ENCODE measurements around the gene LRRC15.

LRRC15 gene

DNA sequence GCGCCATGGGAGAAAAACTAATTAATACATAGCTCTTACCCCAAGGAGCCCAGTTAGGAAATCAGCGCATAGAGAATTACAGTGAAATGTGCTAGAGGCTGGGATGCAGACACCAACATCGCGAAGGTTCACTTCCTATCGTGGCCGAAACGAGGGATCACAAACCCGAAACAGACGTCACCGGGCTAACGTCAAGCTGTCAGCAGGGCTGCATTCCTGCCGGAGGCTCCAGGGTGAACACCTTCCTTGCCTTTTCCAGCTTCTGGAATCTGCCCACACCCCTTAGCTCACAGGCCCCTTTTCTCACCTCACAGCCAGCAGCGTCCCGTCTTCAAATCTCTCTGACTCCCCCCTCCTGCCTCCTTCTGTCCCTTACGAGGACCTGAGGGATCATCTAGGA, 16.5 kb upstream of the LRRC15 start:
- Histone ChIP-seq H3K9me3 (ENCODE audit: insufficient read depth, low read length) (0 out of 2 replicates have a peak, but pooled peaks cover 3% of the 10 kb centered on the region), H3K27me3 (ENCODE audit: low read length) (no peaks in the 10 kb centered on the region), H3K9me2 (replicated peaks; ENCODE audit: insufficient read depth, low read length) (no peaks in the 10 kb centered on the region), H4K20me1 (ENCODE audit: low read depth, low read length) (no peaks in the 10 kb centered on the region), H3K79me2 (ENCODE audit: insufficient read depth, low read length) (no peaks in the 10 kb centered on the region), H3K4me2 (ENCODE audit: low read depth, low read length, poor library complexity, severe bottlenecking) (no peak overlapping the region), H3K36me3 (ENCODE audit: low read length) (no peaks in the 10 kb centered on the region), H3K9ac (ENCODE audit: low read length) (no peak overlapping the region), H2AFZ (ENCODE audit: low read depth, low read length, severe bottlenecking) (no peak overlapping the region), H3F3A (ENCODE audit: insufficient read depth) (no peaks in the 10 kb centered on the region), H3K27ac (ENCODE audit: low read depth, low read length) (no peak overlapping the region), H3K4me3 (ENCODE audit: insufficient read depth, low read length, poor library complexity, severe bottlenecking) (no peak overlapping the region)
- TF ChIP-seq EZH2phosphoT487 (conservative IDR thresholded peaks at IDR 0.05; ENCODE audit: low read length) = no peak
- TF ChIP-seq, protein P1, sequence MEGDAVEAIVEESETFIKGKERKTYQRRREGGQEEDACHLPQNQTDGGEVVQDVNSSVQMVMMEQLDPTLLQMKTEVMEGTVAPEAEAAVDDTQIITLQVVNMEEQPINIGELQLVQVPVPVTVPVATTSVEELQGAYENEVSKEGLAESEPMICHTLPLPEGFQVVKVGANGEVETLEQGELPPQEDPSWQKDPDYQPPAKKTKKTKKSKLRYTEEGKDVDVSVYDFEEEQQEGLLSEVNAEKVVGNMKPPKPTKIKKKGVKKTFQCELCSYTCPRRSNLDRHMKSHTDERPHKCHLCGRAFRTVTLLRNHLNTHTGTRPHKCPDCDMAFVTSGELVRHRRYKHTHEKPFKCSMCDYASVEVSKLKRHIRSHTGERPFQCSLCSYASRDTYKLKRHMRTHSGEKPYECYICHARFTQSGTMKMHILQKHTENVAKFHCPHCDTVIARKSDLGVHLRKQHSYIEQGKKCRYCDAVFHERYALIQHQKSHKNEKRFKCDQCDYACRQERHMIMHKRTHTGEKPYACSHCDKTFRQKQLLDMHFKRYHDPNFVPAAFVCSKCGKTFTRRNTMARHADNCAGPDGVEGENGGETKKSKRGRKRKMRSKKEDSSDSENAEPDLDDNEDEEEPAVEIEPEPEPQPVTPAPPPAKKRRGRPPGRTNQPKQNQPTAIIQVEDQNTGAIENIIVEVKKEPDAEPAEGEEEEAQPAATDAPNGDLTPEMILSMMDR (IDR thresholded peaks at IDR 0.05; ENCODE audit: insufficient read depth, low read length, poor library complexity, severe bottlenecking) = no peak

DNA sequence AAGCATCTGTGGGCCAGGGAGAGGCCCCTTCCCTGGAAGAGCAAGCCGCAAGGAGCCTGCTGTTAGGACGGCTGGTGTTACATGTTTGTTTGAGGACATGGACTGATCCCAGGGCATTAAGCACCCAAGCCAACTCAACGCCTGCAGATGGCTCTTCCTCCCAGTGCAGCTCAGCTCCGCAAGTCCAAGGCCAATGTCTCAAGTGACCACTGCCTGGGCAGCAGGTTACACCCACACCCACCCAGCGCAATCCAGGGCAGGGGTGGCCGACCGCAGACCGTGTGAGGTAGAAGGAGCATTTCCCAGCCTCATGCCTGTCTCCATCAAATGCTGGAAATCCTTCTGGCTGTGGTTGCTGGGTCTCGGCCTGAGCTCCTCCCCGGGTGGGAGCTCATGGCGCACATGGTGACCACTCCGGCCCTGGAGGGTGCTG, 15.0 kb upstream of the LRRC15 start:
- Histone ChIP-seq H3K36me3 (ENCODE audit: low read length) (no peaks in the 10 kb centered on the region), H3F3A (ENCODE audit: insufficient read depth) (no peaks in the 10 kb centered on the region), H3K4me2 (ENCODE audit: low read depth, low read length, poor library complexity, severe bottlenecking) (no peak overlapping the region), H4K20me1 (ENCODE audit: low read depth, low read length) (no peaks in the 10 kb centered on the region), H3K4me3 (ENCODE audit: insufficient read depth, low read length, poor library complexity, severe bottlenecking) (no peak overlapping the region), H3K27ac (ENCODE audit: low read depth, low read length) (no peak overlapping the region), H2AFZ (ENCODE audit: low read depth, low read length, severe bottlenecking) (no peak overlapping the region), H3K79me2 (ENCODE audit: insufficient read depth, low read length) (no peaks in the 10 kb centered on the region), H3K9me3 (ENCODE audit: insufficient read depth, low read length) (no peaks in the 10 kb centered on the region), H3K9ac (ENCODE audit: low read length) (no peak overlapping the region), H3K27me3 (ENCODE audit: low read length) (no peaks in the 10 kb centered on the region), H3K9me2 (replicated peaks; ENCODE audit: insufficient read depth, low read length) (no peaks in the 10 kb centered on the region)
- no peak for TF ChIP-seq EZH2phosphoT487 (conservative IDR thresholded peaks at IDR 0.05; ENCODE audit: low read length)
- TF ChIP-seq, protein P1 (IDR thresholded peaks at IDR 0.05; ENCODE audit: insufficient read depth, low read length, poor library complexity, severe bottlenecking) = no peak

DNA sequence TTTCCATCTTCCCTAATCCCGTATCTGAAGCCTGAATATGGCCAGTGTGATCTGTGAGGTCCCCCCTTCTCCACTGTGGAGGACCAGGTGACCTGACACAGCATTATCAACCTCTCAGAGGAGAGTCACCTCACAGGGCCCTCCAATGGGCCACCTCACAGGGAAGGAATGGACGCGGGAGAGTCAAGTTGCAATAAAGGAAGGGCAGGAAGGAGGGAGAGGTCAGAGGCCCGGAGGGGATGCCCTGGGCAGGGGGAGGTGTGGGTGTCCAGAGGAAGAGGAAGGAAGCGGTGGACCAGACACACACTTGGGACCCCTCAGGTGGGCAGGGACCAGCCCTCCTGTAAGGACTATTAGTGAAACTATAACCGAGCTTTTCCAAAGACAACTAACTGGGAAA, 14.6 kb upstream of the LRRC15 start:
- Histone ChIP-seq H3K9me2 (replicated peaks; ENCODE audit: insufficient read depth, low read length) (no peaks in the 10 kb centered on the region), H3K79me2 (ENCODE audit: insufficient read depth, low read length) (no peaks in the 10 kb centered on the region), H3K27me3 (ENCODE audit: low read length) (no peaks in the 10 kb centered on the region), H3K9ac (ENCODE audit: low read length) (no peak overlapping the region), H3K9me3 (ENCODE audit: insufficient read depth, low read length) (no peaks in the 10 kb centered on the region), H3K36me3 (ENCODE audit: low read length) (no peaks in the 10 kb centered on the region), H4K20me1 (ENCODE audit: low read depth, low read length) (no peaks in the 10 kb centered on the region), H3K27ac (ENCODE audit: low read depth, low read length) (no peak overlapping the region), H3K4me2 (ENCODE audit: low read depth, low read length, poor library complexity, severe bottlenecking) (no peak overlapping the region), H2AFZ (ENCODE audit: low read depth, low read length, severe bottlenecking) (no peak overlapping the region), H3K4me3 (ENCODE audit: insufficient read depth, low read length, poor library complexity, severe bottlenecking) (no peak overlapping the region), H3F3A (ENCODE audit: insufficient read depth) (no peaks in the 10 kb centered on the region)
- no peak for TF ChIP-seq EZH2phosphoT487 (conservative IDR thresholded peaks at IDR 0.05; ENCODE audit: low read length)
- TF ChIP-seq, protein P1 (IDR thresholded peaks at IDR 0.05; ENCODE audit: insufficient read depth, low read length, poor library complexity, severe bottlenecking) = no peak
